ENCODE results near the gene CNOT2.

- TF ChIP-seq POLR2A (IDR thresholded peaks at IDR 0.05; ENCODE audit: low read length) = no peak
- no peak for TF ChIP-seq GATA1 (IDR thresholded peaks at IDR 0.05; ENCODE audit: low read depth, low read length)
Observed at GRCh38 chr12:70365648-70366518, 122.7 kb downstream of the CNOT2 start, which contains the start of gene KCNMB4.

Measured in erythroblast (primary cell).